HG03520 (cell line): ENCODE data around the gene CYB5A.

Experiments used
- ATAC-seq: cut with Tn5 transposase; IDR thresholded peaks from one replicate; pipeline ENCODE4 v1.9.1; 2021; ENCODE audit warnings: mild to moderate bottlenecking, moderate library complexity; ENCODE audit not compliant: unreplicated experiment

CYB5A gene

GRCh38 chr18:74219056-74219455, 72.7 kb downstream of the CYB5A start:
- no peak for ATAC-seq

GRCh38 chr18:74217476-74218143, 74.2 kb downstream of the CYB5A start:
- ATAC-seq, result no peak

- no peak for ATAC-seq
These were observed 75.1 kb downstream of the CYB5A start for GRCh38 chr18:74216661-74217110.

- ATAC-seq, result no peak
These were observed 75.9 kb downstream of the CYB5A start for GRCh38 chr18:74215863-74216262.

GRCh38 chr18:74213429-74213828, 78.3 kb downstream of the CYB5A start:
- ATAC-seq, result no peak

- no peak for ATAC-seq
These were observed 87.1 kb downstream of the CYB5A start for GRCh38 chr18:74204526-74205152.

- no peak for ATAC-seq
These were observed 88.0 kb downstream of the CYB5A start for GRCh38 chr18:74203811-74204210.
